G401 (cell line): ENCODE results near the gene MPV17L. TPM values are rescaled to one million over a fixed set of nuclear protein-coding genes. Genes with fewer than 3 reads are reported as not detected.
"Not testable (repeated sequence)": the region's sequence is repeated elsewhere in the genome, so short reads cannot be mapped to it uniquely, and the experiment has no call there.

Source experiments
- DNase-seq: peaks from one replicate; pipeline ENCODE4 v3.0.0-alpha.2; 2015; ENCODE audit warnings: low spot score
- in situ Hi-C: cut with HindIII; loops from 2 replicates; pipeline ENCODE4 v1.10.0; 2016; ENCODE audit warnings: low sequenced_read_pairs, mixed read lengths
- total RNA-seq: library from RNA; depleted of rRNA; stranded (reverse); fragments of >200 nt; shearing (Covaris generic); gene quantifications from 2 replicates; pipeline ENCODE4 v1.2.3, GENCODE V29; 2014; rRNA removed

Gene MPV17L
- total RNA-seq, 1 experiment from 2014 or later = 5.2 TPM

DNA sequence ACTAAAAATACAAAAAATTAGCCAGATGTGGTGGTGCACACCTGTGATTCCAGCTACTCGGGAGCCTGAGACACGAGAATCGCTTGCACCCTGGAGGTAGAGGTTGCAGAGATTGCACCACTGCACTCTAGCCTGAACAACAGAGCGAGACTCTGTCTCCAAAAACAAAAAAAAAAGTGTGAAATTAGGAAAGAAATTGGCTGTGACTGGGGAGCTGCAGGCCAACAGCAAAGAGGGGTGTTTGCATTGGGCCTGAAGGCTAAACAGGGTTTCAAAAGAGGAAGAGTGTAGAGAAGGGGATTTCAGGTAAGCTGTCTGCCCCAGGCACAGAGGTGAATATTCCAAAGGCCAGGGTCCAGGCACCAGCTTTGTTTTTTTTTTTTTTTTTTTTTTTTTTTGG, 48.2 kb downstream of the MPV17L start:
- no peak for DNase-seq
- in situ Hi-C loops = no loop called here

DNA sequence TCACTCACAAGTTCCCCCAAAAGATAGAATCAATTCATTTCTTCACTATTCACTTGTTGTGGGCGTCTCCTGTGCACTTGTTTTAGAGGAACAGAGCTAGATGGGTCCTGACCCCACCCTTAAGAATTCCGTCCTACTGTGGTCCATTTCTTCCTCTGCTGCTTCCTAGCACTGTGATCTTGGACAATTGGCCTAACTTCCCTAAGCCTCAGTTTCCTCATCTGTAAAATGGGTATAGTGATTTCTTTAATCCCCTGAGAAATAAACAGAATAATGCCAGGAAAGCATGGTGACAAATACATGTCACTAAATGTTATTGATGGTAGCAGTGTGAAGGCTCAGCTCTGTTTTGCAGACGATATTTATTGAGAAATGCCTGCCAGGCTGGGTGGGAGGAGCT, 48.7 kb downstream of the MPV17L start:
- no peak for DNase-seq
- in situ Hi-C loops = no loop called here

DNA sequence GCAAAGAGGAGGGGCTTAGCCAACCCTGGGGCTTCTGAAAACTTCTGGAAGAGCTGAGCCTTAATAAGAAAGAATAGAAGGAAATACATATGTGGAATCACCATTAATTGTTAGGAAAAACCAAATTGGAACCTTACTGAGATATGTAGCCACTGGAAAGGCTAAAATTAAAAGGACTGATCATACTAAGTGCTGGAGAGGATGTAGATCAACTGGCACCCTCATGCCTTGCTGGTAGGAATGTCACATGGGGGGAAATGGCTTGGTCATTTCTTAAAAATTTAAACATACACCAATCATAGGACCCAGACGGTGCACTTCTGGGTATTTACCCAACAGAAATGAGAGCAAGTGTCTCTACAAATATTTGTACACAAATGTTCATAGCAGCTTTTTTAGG, 49.9 kb downstream of the MPV17L start:
- no peak for DNase-seq
- in situ Hi-C loops = loop anchor here (5.0 kb wide), 1 partner anchor 62 kb away; no protein-coding TSS in a partner anchor

DNA sequence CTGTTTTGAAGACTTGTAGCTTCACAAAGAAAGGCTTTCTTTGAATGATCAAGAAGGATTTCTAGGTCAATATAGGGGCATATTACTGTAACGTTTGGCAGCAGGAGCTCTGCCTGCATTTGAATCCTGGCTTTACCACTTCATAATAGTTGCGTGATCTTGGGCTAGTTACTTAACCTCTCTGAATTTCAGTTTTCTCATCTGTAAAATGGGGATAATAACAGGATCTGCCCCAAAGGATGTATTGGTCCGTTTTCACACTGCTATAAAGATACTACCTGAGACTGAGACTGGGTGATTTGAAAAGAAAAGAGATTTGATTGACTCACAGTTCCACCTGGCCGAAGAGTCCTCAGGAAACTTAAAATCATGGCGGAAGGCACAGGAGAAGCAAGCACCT, 51.3 kb downstream of the MPV17L start:
- in situ Hi-C loops = loop anchor here (5.0 kb wide), 1 partner anchor 60 kb away; no protein-coding TSS in a partner anchor
- DNase-seq = no peak

DNA sequence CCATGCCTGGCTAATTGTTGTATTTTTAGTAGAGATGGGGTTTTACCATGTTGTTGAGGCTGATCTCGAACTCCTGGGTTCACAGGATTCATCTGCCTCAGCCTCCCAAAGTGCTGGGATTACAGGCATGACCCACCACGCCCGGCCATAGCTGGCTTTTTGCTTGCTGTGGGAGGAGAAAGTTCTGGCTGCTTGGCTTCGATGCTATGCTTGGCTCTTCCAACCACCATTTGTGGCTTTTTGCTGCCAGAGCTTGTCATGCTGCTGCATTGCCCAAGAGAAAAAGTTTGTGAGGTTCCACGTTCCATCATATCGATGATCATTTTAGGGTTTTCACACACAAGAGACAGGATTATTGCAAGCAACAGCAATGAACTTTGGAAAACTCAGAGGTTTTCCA, 55.1 kb downstream of the MPV17L start:
- in situ Hi-C loops = no loop called here
- DNase-seq = no peak

DNA sequence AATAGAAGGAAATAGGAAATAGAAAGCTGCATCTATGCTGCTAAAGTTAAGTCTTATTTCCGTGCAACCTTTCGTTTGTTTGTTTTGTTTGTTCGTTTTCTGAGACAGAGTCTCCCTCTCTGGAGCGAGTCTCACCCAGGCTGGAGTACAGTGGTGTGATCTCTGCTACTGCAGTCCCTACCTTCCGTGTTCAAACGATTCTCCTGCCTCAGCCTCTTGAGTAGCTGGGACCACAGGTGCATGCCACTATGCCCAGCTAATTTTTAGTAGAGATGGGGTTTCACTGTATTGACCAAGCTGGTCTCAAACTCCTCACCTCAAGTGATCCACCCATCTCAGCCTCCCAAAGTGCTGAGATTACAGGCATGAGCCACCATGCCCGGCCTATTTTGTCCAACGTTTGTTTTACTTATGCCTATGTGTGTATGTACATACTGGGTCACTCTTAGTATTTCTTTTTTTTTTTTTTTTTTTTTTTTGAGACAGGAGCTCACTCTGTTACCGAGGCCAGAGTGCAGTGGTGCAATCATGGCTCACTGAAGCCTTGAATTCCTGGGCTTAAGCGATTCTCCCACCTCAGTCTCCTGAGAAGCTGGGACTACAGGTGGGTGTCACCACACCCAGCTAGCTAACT, 55.7 kb downstream of the MPV17L start:
- in situ Hi-C loops = no loop called here
- no peak for DNase-seq

DNA sequence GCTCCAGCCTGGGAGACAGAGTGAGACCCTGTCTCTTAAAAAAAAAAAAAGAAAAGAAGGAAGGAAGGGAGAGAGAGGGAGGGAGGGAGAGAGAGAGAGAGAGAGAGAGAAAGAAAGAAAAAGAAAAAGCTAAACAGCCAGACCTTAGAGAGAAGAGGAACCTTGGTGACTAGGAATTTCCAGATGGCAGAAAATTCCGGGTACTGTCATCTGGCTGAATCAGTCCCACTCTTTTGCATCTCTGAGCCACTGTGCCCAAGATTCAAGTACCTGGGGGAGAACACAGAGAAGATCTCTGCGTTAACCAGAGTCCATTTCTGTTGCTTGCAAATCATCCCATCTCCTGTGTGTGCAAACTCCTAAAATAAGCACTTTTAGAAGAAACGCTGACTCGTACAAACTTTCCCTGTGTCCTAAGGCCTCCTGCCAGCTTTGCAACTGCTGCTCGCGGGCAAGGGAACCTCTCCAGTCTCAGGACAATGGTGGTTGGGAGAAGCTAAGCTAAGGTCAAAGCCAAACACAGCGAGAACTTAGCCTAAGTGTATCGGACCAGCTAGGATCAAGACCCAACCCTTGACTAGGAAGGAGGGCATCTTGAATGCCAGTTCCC, 56.8 kb downstream of the MPV17L start:
- in situ Hi-C loops = no loop called here
- DNase-seq = no peak

DNA sequence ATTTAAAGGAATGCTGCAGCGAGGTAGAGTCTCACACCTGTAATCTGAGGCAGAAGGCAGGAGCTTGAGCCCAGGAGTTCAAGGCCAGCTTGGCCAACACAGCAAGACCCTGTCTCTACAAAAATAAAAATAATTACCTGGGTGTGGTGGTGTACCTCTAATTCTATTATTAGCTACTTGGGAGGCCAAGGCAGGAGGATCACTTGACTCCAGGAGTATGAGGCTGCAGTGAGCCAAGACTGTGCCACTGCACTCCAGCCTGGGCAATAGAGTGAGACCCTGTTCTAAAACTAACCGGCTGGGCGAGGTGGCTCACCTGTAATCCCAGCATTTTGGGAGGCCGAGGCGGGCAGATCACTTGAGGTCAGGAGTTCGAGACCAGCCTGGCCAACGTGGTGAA, 57.7 kb downstream of the MPV17L start:
- in situ Hi-C loops, DNase-seq: not testable (repeated sequence)

DNA sequence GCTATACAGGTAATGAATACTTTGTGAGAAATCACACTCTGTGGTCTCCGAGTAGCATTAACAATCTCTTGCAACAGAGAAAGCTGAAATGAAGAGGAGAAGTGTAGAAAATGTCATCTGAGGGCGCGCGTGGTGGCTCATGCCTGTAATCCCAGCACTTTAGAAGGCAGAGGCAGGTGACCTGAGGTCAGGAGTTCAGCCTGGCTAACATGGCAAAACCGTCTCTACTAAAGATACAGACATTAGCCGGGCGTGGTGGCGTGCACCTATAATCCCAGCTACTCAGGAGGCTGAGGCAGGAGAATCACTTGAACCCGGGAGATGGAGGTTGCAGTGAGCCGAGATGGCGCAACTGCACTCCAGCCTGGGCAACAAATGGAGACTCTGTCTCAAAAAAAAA, 59.4 kb downstream of the MPV17L start:
- in situ Hi-C loops, DNase-seq: not testable (repeated sequence)

DNA sequence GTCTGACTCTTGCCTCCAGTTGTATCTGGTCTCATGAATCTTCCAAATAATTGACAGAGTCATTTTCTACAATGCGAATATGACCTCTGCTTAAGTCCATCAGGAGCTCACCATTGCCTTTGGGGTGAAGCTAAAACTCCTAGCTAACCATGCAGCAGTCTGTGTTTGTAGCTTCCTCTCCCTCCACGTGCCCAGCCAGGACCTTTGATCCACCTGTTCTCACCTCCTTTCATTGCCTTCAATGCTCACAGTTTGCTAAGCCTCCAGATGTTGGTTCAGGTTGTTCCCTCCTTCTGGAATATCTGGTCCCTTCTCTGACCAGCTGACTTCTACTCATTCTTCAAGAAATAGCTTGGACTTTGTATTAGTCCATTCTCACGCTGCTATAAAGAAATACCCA, 61.8 kb downstream of the MPV17L start:
- in situ Hi-C loops = no loop called here
- DNase-seq = no peak

DNA sequence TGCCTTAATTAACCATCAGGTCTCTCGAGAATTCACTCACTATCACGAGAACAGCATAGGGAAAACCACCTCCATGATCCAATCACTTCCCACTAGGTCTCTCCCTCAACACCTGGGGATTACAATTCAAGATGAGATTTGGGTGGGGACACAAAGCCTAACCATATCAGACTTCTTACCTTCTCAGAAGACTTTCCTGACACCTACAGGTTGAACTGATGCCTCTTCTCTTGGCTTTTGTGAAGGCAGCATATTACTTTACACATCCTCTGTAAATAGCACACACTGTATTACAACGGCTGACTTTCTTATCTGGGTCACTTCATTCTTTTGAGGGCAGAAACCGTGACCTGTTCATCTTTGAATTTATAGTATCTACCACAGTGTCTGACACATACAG, 62.4 kb downstream of the MPV17L start:
- no peak for DNase-seq
- in situ Hi-C loops = no loop called here

DNA sequence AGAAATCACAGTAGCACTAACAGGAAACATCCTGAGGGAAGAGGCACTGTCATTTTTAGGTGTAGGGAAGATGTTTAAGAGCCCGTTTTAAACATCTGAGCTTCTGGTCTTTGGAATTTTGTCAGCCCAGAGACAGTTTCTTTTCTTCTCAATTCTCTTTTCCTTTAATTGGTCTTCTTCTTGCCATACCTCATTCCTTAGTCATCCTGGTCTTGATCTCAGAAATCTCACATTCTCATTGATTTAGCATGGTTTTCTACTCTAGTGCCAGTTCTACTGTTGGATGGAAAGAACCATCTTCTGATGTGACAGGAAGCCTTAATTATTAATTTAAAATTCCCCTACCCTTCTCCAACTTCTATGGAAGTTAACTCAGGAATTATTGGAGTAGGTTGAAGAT, 64.2 kb downstream of the MPV17L start:
- DNase-seq = no peak
- in situ Hi-C loops = no loop called here

DNA sequence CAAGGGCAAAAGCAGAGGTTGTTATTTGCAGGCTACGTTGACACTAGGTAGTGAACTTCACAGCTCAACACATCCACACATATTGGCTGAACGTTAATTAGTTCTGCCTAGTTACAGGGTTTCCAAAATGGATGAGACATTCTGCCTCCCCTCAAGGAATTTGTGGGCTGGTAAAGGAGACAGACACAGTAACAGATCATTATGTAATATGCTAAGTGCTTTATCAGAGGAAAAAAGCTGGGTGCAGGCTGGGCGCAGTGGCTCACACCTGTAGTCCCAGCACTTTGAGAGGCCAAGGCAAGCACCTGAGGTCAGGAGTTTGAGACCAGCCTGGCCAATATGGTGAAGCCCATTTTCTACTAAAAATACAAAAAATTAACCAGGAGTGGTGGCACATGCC, 65.0 kb downstream of the MPV17L start:
- DNase-seq = no peak
- in situ Hi-C loops = no loop called here

DNA sequence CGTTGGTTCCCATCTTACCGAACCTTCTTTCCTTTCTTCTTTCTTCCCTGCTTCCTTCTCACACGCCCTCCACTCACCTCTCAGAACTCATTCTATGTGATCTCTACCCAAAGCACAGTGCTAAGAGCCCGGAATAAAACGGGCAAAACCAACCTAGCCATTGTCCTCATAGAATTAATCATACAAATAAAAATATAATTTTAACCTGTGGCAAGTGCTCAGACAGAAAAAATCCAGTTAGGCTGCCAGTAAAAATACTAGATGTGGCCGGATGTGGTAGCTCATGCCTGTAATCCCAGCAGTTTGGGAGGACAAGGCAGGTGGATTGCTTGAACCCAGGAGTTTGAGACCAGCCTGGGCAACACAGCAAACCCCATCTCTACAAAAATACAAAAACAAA, 65.8 kb downstream of the MPV17L start:
- no peak for DNase-seq
- in situ Hi-C loops = no loop called here

Other genes with a start within 250 kb of the MPV17L start
- 4.9 and 7.2 TPM in 2 replicates for gene NPIPA5, start 17.5 kb upstream of the MPV17L start, total RNA-seq
- 20.8 and 32.9 TPM in 2 replicates for gene BMERB1, start 38.8 kb downstream of the MPV17L start, total RNA-seq
- 4.4 and 12.5 TPM in 2 replicates for gene MARF1, start 247.4 kb downstream of the MPV17L start, total RNA-seq